OCI-LY1 (cell line): ENCODE measurements around the gene EHD1.

Experiments
- H2AFZ ChIP-seq: fragments of 200-600 bp; sonication (generic), shearing (Covaris generic); 2 replicates; pipeline ENCODE4 v1.6.0; 2014; ENCODE audit warnings: antibody characterized with exemption, mild to moderate bottlenecking, low read length
- H3F3A ChIP-seq: fragments of 200-600 bp; sonication (generic), shearing (Covaris generic); 2 replicates; pipeline ENCODE4 v1.6.0; 2014; ENCODE audit warnings: mild to moderate bottlenecking, antibody characterized with exemption, low read length, moderate library complexity; ENCODE audit not compliant: insufficient read depth
- H3K27ac ChIP-seq: fragments of 200-600 bp; sonication (generic); 2 replicates; pipeline ENCODE4 v1.5.1; 2014; ENCODE audit warnings: low read length, mixed run types, mild to moderate bottlenecking, low read depth; ENCODE audit not compliant: poor library complexity, severe bottlenecking
- H3K27me3 ChIP-seq: fragments of 200-600 bp; sonication (generic); 2 replicates; pipeline ENCODE4 v1.6.0; 2014; ENCODE audit warnings: antibody characterized with exemption, mild to moderate bottlenecking, low read length, moderate library complexity; ENCODE audit not compliant: insufficient read depth
- H3K36me3 ChIP-seq: fragments of 200-600 bp; sonication (generic); 2 replicates; pipeline ENCODE4 v1.6.1; 2014; ENCODE audit warnings: mild to moderate bottlenecking, antibody characterized with exemption, low read length, moderate library complexity, mixed read lengths; ENCODE audit not compliant: insufficient read depth
- H3K4me1 ChIP-seq: fragments of 200-600 bp; sonication (generic); 2 replicates; pipeline ENCODE4 v1.5.1; 2014; ENCODE audit warnings: mild to moderate bottlenecking, low read length, moderate library complexity; ENCODE audit not compliant: insufficient read depth, severe bottlenecking
- H3K4me2 ChIP-seq: fragments of 200-600 bp; sonication (generic), shearing (Covaris generic); 2 replicates; pipeline ENCODE4 v1.6.1; 2014; ENCODE audit warnings: low read length
- H3K4me3 ChIP-seq: fragments of 200-600 bp; sonication (generic); 2 replicates; pipeline ENCODE4 v1.5.1; 2014; ENCODE audit warnings: low read length, low read depth, mild to moderate bottlenecking, mixed read lengths; ENCODE audit not compliant: poor library complexity, severe bottlenecking
- H3K79me2 ChIP-seq: fragments of 200-600 bp; shearing (Covaris generic); 2 replicates; pipeline ENCODE4 v1.6.1; 2016; ENCODE audit warnings: mixed run types, low read length, mixed read lengths; ENCODE audit not compliant: insufficient read depth
- H3K9ac ChIP-seq: fragments of 200-600 bp; sonication (generic), shearing (Covaris generic); 2 replicates; pipeline ENCODE4 v1.6.1; 2014; ENCODE audit warnings: mild to moderate bottlenecking, low read length, mixed read lengths
- H3K9me2 ChIP-seq: fragments of 200-600 bp; sonication (generic), shearing (Covaris generic); 2 replicates; pipeline ENCODE4 v1.6.1; 2014; ENCODE audit warnings: low read depth, mild to moderate bottlenecking, low read length, mixed read lengths
- H3K9me3 ChIP-seq: fragments of 200-600 bp; shearing (Covaris generic); 2 replicates; pipeline ENCODE4 v1.6.1; 2014; ENCODE audit warnings: low read length, mixed read lengths
- H4K20me1 ChIP-seq: fragments of 200-600 bp; sonication (generic), shearing (Covaris generic); 2 replicates; pipeline ENCODE4 v1.6.0; 2016; ENCODE audit warnings: mild to moderate bottlenecking, low read length; ENCODE audit not compliant: insufficient read depth
- CTCF ChIP-seq: fragments of 200-600 bp; sonication (generic), shearing (Covaris generic); IDR thresholded peaks from 2 replicates; pipeline ENCODE4 v1.5.1; 2017; ENCODE audit warnings: mild to moderate bottlenecking, antibody characterized with exemption, low read length, moderate library complexity, mixed read lengths
- EZH2 ChIP-seq: fragments of 200-600 bp; sonication (generic), shearing (Covaris generic); IDR thresholded peaks from 2 replicates; pipeline ENCODE4 v1.8.0; 2017; ENCODE audit warnings: borderline replicate concordance, mixed run types, mild to moderate bottlenecking, antibody characterized with exemption, low read length, moderate library complexity, mixed read lengths

Gene EHD1

GRCh38 chr11:64842851-64843685, 35.4 kb downstream of the EHD1 start:
- Histone ChIP-seq H3K27me3 (no peaks in the 10 kb centered on the region), H3K4me1 (peaks cover 33% of the 10 kb centered on the region), H3K27ac (no peak overlapping the region), H3K9me2 (no peaks in the 10 kb centered on the region), H3K9ac (peak overlapping the region; percentile 71), H3K4me2 (peak overlapping the region; percentile 80), H3K36me3 (peaks cover 20% of the 10 kb centered on the region; the same call in 1 of the 2 replicates), H3K9me3 (no peaks in the 10 kb centered on the region), H3K79me2 (no peaks in the 10 kb centered on the region), H4K20me1 (no peaks in the 10 kb centered on the region), H2AFZ (no peak overlapping the region), H3F3A (no peaks in the 10 kb centered on the region), H3K4me3 (peak overlapping the region; percentile 77)
- TF ChIP-seq CTCF (no peak), EZH2 (no peak)

- Histone ChIP-seq H4K20me1 (no peaks in the 10 kb centered on the region), H3K4me2 (no peak overlapping the region), H3K9me3 (no peaks in the 10 kb centered on the region), H3K27ac (no peak overlapping the region), H3K79me2 (no peaks in the 10 kb centered on the region), H3K4me3 (no peak overlapping the region), H3K27me3 (no peaks in the 10 kb centered on the region), H2AFZ (no peak overlapping the region), H3K9ac (no peak overlapping the region), H3K4me1 (peaks cover 26% of the 10 kb centered on the region), H3K36me3 (peaks cover 24% of the 10 kb centered on the region), H3F3A (no peaks in the 10 kb centered on the region), H3K9me2 (no peaks in the 10 kb centered on the region)
- TF ChIP-seq CTCF (no peak), EZH2 (no peak)
Observed at GRCh38 chr11:64842366-64842759, 36.1 kb downstream of the EHD1 start.

- Histone ChIP-seq H3K36me3 (peaks cover 24% of the 10 kb centered on the region), H3K4me1 (peaks cover 21% of the 10 kb centered on the region), H3K4me3 (no peak overlapping the region), H3K27me3 (no peaks in the 10 kb centered on the region), H4K20me1 (no peaks in the 10 kb centered on the region), H3K9ac (no peak overlapping the region), H3K27ac (no peak overlapping the region), H3K4me2 (no peak overlapping the region), H3K9me3 (no peaks in the 10 kb centered on the region), H3K79me2 (no peaks in the 10 kb centered on the region), H2AFZ (no peak overlapping the region), H3F3A (no peaks in the 10 kb centered on the region), H3K9me2 (no peaks in the 10 kb centered on the region)
- no peak for TF ChIP-seq CTCF
- no peak for TF ChIP-seq EZH2
Observed at GRCh38 chr11:64841592-64842365, 36.6 kb downstream of the EHD1 start.
